LoVo (cell line): Measurements from ENCODE around the gene U2AF2.

Experiments
- DNase-seq: peaks from one replicate; pipeline ENCODE4 v3.0.0-alpha.2; 2016; ENCODE audit warnings: low spot score

The U2AF2 gene

DNA sequence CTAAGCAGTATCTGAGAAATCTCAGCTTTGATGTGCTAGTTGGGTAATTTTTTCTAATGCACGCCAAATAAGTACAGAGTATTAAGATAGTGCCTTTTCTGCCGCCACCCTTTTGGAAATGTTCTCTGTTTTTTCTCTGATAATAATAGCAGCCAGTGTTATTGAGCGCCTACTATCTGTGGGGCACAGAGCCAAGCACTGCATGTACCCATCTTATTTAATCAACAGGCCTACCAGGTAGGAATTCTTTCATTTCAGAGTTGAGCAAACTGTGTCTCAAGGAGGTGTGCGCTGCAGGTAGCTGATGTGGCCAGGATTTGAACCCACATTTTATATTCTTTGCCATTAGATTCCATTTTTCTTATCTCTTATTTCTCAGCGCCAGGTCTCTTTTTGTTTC, 21.5 kb downstream of the U2AF2 start:
- no peak for DNase-seq

- no peak for DNase-seq
These were observed 22.2 kb downstream of the U2AF2 start for GRCh38 chr19:55676889-55677505.

DNA sequence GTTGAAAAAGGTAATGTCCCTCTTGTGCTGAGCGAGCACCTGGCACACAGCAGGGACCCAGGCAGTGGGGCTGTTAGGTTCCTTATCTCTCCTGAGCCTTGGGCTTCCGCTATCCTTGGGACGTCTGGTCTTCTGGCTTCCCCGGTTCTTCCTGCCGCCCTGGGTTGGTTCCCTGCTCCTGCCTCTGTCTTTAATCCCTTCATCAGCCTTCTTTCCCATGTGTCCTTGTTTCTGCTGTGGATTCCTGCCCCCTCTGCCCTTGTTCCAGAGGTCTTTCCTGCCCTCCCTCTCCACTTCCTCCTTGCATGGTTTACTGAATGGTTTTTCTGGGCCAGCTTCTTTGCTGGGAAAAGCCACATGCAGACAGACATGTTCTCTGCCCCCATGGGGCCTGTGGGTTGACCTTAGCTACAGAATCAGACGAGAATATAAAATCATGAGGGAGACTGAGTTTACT, 22.8 kb downstream of the U2AF2 start:
- DNase-seq = no peak

DNA sequence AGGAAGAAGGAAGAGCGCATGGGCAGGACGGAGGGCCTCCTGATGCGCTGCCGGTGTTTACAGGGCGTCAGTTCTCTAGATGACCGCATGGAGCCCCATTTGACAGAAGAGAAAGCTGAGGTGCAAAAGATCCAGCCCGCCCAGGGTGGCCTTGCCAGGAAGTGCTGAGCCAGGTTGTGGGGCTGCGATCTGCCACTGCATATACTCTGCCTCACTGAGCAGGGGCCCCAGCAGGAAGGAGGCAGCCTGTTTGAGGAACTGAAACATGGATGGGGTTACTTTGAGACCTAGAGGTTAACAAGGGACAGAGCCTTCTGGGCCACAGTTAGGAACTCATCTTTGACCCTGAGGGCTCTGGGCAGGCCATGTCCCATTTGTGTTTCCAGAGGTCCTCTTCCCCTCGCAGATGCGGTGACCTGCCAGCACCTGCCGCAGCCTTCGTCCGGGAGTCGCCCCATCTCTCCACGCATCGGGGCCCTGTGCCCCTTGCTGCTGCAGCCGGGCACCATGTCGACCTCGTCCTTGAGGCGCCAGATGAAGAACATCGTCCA, 23.4 kb downstream of the U2AF2 start:
- no peak for DNase-seq

DNA sequence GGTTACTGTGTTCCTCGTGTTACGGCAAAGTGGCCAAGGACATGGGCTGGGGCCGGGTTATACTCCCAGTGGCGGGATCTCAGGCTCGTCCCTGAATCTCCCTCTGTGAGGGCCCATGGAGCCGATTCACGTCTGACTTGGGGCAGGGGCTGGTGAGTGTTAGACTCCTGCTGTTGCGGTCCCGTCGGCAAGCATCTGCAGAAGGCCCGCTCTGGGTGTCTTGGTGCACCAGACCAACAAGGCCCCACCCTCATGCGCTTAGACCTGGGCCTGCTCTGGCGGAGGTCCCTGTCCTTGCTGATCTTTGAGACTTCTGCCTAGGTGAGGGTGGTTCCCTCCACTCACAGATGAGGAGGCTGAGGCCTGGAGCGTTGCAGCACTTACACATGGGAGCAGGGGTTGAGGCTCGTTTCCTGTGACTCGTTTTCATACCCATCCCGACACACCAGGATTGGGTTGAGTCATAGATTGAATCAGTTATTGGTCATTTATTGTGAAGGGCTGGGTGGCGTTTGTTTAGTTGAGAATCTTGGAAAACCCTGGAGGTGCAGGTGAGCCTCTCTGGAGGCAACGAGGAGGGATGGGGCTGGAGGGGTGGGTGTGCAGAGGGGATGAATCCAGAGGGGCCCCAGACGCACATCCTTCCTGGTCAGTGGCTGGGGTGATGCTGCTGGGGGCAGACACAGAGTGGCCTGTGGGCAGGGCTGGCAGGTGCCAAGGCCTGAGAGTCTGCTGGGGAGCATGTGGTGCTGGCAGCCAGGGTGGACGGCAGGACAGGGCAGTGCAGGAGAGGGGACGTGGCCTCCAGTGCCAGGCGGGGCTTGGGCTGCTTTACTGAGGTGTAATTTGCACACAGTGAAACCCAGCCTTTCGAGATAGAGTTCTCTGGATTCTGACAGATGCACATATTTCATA, 24.8 kb downstream of the U2AF2 start:
- no peak for DNase-seq

DNA sequence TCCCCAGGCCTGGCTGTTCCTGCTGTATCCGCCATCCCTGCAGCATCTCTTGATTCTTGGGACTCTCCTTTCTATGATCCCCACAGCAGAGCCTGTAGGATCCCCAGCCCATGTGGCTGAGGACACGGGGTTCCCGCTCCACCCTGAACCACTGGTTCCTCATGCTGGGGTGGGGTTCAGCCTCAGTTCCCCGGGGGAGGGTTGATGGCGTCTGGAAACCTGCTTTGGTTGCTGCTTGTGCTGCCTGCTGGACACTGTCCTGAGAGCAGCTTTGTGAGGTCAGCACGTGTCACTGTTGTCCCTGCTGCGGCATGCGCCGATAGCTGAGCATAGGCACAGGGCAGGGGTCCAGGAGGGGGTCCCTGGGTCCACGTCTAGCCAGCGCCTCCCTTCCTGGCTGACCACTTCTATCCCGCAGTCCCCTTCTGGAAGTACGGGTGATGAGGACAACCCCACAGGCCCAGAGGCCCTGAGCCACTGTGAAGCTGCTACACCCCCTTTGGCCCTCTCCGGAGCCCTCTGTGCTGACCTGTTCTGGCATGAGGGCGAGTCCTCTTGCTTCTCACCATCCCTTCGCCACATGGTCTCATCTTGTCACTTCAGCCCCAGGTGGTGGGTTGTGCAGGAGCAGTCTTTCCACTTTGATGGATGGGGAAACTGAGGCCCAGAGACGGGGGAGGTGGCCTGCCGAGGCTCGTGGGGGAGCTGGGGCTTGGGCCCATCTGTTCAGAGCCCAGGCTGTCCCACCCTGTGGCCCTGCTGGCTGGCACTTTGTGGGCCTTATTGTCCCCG, 25.7 kb downstream of the U2AF2 start:
- DNase-seq = no peak

DNA sequence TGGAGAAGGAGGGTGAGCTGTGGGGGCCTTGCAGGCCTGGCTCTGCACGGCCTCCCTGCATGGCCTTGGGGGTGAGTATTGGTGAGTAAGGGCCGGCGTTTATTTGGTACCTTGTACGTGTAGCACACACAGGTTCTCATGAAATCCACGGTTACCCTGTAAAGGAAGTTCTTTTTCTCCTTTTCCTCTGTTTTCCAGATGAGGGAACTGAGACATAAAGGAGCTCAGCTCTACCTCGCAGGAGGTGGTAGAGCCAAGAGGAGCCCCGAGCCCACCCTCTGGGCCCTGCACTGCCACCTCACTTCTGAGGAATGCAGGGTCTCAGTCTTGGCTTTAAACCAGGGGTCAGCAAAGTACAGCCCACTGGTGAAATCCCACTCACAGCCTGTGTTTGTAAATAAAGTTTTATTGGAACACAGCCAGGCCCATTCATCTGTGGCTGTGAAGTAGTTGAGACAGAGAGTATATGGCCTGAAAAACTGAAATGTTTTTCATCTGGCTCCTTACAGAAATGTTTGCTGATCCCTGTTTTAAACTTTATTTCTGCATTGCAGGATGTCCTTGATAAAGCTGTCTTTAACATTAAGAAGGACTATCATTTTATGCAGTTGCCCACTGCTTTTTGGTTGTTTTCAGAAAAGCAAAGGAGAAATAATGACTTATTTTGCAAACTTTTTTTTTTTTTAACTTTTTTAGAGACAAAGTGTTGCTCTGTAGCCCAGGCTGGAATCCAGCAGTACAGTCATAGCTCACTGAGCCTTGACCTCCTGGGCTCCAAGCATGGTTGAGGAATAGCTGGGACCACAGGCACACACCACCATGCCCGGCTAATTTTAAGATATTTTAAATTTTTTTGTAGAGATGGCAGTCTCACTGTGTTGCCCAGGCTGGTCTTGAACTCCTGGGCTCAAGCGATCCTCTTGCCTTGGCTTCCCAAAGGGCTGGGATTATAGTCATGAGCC, 26.6 kb downstream of the U2AF2 start:
- DNase-seq = no peak

DNA sequence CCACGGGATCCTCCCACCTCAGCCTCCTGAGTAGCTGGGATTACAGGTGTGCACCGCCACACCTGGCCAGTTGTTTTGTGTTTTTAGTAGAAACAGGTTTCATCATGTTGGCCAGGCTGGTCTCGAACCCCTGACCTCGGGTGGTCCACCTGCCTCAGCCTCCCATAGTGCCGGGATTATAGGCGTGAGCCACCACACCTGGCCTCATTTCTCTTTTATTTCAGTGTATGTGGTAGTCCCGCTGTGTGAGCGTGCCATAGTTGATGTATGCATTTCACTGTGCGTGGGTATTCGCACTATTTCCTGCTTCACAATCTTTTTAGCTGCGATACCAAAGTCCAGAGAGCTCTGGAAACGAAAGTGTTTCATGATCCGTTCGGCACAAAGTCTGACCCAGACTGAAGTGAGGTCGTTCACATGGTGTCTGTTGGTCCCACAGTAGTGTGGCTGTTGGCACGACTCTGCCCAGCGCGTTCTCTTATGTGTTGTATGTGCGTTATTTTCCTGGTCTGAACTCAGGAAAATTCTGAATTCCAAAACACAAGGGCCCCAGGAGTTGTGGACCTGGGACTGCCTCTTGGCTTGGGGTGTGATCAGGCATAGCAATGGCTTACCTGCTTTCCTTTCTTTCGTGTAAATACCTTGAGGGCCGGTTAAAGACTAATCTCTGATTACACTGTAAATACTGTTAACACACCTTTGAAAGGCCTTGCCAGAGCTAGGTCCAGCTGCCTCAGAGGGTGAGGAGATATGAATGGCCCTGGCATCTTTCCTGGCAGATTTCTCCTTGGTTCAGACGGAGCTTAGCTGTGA, 28.8 kb downstream of the U2AF2 start:
- no peak for DNase-seq

DNA sequence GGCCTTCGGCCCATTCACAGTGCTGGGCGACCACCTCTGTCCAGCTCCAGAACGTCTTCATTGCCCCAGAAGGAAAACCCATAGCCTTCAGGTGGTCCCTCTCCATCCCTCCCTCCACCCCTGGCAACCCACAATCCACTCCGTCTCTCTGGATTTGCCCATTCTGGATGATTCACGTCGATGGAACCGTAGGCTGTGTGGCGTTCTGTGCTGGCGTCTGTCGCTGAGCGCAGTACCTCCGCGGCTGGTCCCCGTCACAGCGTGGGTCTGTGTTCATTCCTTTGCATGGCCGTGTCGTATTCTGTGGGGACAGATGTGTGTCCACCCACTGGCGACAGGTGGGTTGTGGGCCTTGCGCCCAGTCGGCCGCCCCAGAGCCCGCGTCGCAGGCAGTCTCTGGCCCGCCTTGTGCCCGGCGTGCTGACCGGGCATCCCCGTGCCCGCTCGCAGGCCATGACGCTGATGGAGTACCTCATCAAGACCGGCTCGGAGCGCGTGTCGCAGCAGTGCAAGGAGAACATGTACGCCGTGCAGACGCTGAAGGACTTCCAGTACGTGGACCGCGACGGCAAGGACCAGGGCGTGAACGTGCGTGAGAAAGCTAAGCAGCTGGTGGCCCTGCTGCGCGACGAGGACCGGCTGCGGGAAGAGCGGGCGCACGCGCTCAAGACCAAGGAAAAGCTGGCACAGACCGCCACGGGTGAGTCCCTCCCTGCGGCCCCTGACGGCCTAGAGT, 30.3 kb downstream of the U2AF2 start:
- DNase-seq = no peak

GRCh38 chr19:55685776-55686175, 30.9 kb downstream of the U2AF2 start:
- no peak for DNase-seq

- no peak for DNase-seq
These were observed 31.6 kb downstream of the U2AF2 start for GRCh38 chr19:55686311-55687050.

DNA sequence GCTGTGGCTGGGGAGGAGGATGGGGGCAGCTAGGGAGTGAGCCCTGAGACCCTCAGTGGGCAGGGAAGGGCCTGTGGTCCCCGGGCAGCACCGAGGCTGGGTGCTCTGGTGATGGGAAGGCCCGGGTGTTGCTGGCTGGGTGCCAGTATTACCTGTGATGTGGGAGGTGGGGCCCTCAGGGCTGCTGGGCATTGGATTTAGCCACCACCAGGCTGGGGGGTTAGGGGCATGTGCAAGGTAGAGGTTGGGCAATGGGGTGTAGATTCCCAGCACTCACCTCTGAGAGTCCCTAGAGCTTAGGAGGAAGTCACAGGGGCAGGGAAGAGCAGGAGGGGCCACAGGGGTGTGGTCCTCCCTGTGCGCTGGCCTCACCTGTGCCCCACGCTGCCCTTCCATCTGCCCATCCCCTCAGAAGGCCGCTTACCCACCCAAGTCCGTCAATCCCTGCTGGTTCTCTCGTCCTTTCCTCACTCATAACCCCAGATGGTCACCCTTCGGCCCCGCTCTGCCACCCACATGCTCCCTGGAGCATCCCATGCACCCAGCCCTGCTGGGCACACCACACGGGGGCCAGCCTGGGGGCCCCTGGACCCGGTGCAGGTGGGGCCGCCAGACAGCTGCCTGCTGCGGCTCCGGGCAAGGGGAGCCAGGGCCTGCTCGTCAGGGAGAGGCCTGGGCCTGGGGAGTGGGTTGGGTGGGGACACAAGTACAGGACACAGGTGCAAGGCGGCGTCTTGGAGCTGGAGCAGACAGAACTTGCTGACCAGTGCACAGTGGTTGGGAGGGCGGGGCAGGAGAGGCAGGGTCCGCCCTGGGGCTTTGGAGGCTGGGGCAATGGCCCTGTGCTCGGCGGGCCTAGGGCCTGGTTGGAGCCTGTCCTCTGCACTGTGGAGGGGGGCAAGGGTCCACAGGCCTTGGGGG, 32.7 kb downstream of the U2AF2 start:
- DNase-seq = no peak

- DNase-seq = no peak
These were observed 33.8 kb downstream of the U2AF2 start for GRCh38 chr19:55688422-55689218.

- no peak for DNase-seq
These were observed 34.7 kb downstream of the U2AF2 start for GRCh38 chr19:55689411-55690108.

GRCh38 chr19:55690109-55690768, 35.4 kb downstream of the U2AF2 start:
- DNase-seq = no peak
